Activated CD4-positive, alpha-beta T cell treated with anti-CD3 and anti-CD28 coated beads, Interleukin-2, Interleukin-6, amounts not matched to agents 100 ng/mL and 50 ng/mL, durations not matched to agents 16 hours and 8 hours (primary cell): ENCODE results near the gene AGXT.

Experiments
- DNase-seq: peaks from one replicate; pipeline ENCODE4 v3.0.0-alpha.2; 2020

AGXT gene

GRCh38 chr2:240900141-240900860 lies 31.7 kb downstream of the AGXT start:
- DNase-seq = no peak

- DNase-seq = no peak
Measured at GRCh38 chr2:240901986-240902614, 33.5 kb downstream of the AGXT start.

GRCh38 chr2:240902615-240903041 lies 34.0 kb downstream of the AGXT start:
- no peak for DNase-seq

GRCh38 chr2:240903191-240904060 lies 34.8 kb downstream of the AGXT start:
- no peak for DNase-seq

- no peak for DNase-seq
Measured at GRCh38 chr2:240904216-240905175, 35.9 kb downstream of the AGXT start.

GRCh38 chr2:240905176-240905781 lies 36.7 kb downstream of the AGXT start:
- DNase-seq = no peak

GRCh38 chr2:240906141-240906910 lies 37.7 kb downstream of the AGXT start, which contains the start of gene CROCC2:
CROCC2 (plus strand) TSS chr2:240906336; CDS start chr2:240906514, 178 bp downstream.
- DNase-seq = no peak

GRCh38 chr2:240906911-240907590 lies 38.4 kb downstream of the AGXT start:
- DNase-seq = no peak

- no peak for DNase-seq
Measured at GRCh38 chr2:240909216-240909974, 40.8 kb downstream of the AGXT start.

- DNase-seq = no peak
Measured at GRCh38 chr2:240911641-240912265, 43.1 kb downstream of the AGXT start.

- no peak for DNase-seq
Measured at GRCh38 chr2:240912878-240913809, 44.5 kb downstream of the AGXT start.

GRCh38 chr2:240913810-240914644 lies 45.4 kb downstream of the AGXT start:
- peak; percentile 72 for DNase-seq

GRCh38 chr2:240914645-240915525 lies 46.3 kb downstream of the AGXT start:
- no peak for DNase-seq

GRCh38 chr2:240915526-240916341 lies 47.1 kb downstream of the AGXT start:
- DNase-seq = no peak

- DNase-seq = no peak
Measured at GRCh38 chr2:240916571-240917008, 48.0 kb downstream of the AGXT start.
